CD4-positive, alpha-beta T cell (primary cell): ENCODE measurements around the gene PADI1. TPM values are rescaled to one million over a fixed set of nuclear protein-coding genes. Genes with fewer than 3 reads are reported as not detected.

Source experiments
- ATAC-seq: fragments of 200-7000 bp; cut with Tn5 transposase; one replicate; pipeline ENCODE4 v1.10.0; 2022; ENCODE audit warnings: mild to moderate bottlenecking; ENCODE audit not compliant: poor library complexity
- CTCF ChIA-PET: fragments of 350-600 bp; sonication (Branson Sonifier 250); formaldehyde crosslinking; loops from one replicate; lab custom pipeline; 2021; ENCODE audit warnings: antibody characterized with exemption, inconsistent platforms; lab: Charles Lee
- POLR2A ChIA-PET: fragments of 350-600 bp; sonication (Branson Sonifier 250); formaldehyde crosslinking; loops from one replicate; lab custom pipeline; 2021; ENCODE audit warnings: antibody characterized with exemption, inconsistent platforms; lab: Charles Lee
- DNase-seq, 14 experiments: peaks; one replicate each; pipeline ENCODE4 v3.0.0-alpha.2; 2013 to 2020; ENCODE audit warnings: mixed read lengths in 2 of 14
- H3K27ac ChIP-seq, 2 donors: one replicate each; pipeline versions ENCODE4 v1.5.1 to v1.7.0; 2013; ENCODE audit warnings: low read length in 2 of 2, low read depth in 1 of 2, mild to moderate bottlenecking in 1 of 2
- H3K27me3 ChIP-seq, 2 experiments: 1 replicate in 1 of 2; 2 replicates in 1 of 2; pipeline versions ENCODE4 v1.6.1 to v1.7.0; 2013; ENCODE audit warnings: low read length in 2 of 2, control low read depth in 1 of 2, mild to moderate bottlenecking in 1 of 2, moderate library complexity in 1 of 2; ENCODE audit not compliant: insufficient read depth in 2 of 2, control insufficient read depth in 1 of 2
- H3K36me3 ChIP-seq: one replicate; pipeline ENCODE4 v1.6.1; 2013; ENCODE audit warnings: low read length, control low read depth; ENCODE audit not compliant: insufficient read depth
- H3K4me1 ChIP-seq: one replicate; pipeline ENCODE4 v1.6.1; 2013; ENCODE audit warnings: low read length, control low read depth; ENCODE audit not compliant: insufficient read depth
- H3K4me3 ChIP-seq: one replicate; pipeline ENCODE4 v1.5.1; 2013; ENCODE audit warnings: mild to moderate bottlenecking, low read length, moderate library complexity
- H3K9me3 ChIP-seq, 2 experiments: 1 replicate in 1 of 2; 2 replicates in 1 of 2; pipeline versions ENCODE4 v1.6.1 to v1.7.0; 2013; ENCODE audit warnings: low read length in 2 of 2, mild to moderate bottlenecking in 2 of 2, control low read depth in 1 of 2, moderate library complexity in 1 of 2; ENCODE audit not compliant: control insufficient read depth in 1 of 2, insufficient read depth in 1 of 2
- H3K27ac Mint-ChIP-seq: one replicate; pipeline ENCODE4 v1.8.0; 2020; ENCODE audit warnings: mixed read lengths
- H3K27me3 Mint-ChIP-seq: one replicate; pipeline ENCODE4 v1.8.0; 2021; ENCODE audit warnings: mixed read lengths
- H3K36me3 Mint-ChIP-seq: one replicate; pipeline ENCODE4 v1.8.0; 2021; ENCODE audit warnings: low read depth, mixed read lengths
- H3K4me1 Mint-ChIP-seq: one replicate; pipeline ENCODE4 v1.8.0; 2021; ENCODE audit warnings: low read depth, mixed read lengths
- H3K4me3 Mint-ChIP-seq: one replicate; pipeline ENCODE4 v1.8.0; 2020; ENCODE audit warnings: mild to moderate bottlenecking, mixed read lengths
- H3K9me3 Mint-ChIP-seq: one replicate; pipeline ENCODE4 v1.8.0; 2020; ENCODE audit warnings: mixed read lengths
- intact Hi-C, 2 experiments: fragments of 100-400 bp; cut with DNase I in 1 of 2; cut with micrococcal nuclease in 1 of 2; formaldehyde crosslinking; loops; one replicate each; pipeline versions ENCODE4 v1.15.1 to v1.9.0; 2023 to 2025; cut with DNase I, micrococcal nuclease
- total RNA-seq, 174 experiments: library from RNA in 2 of 174; stranded (reverse) in 2 of 174; gene quantifications; one replicate each; pipeline ENCODE4 v1.2.3 and lab custom pipeline; 2021 to 2026
- TF ChIP-seq, protein P1 (sequence below): fragments of 200-600 bp; IDR thresholded peaks from one replicate; pipeline ENCODE4 v1.8.0; 2022; ENCODE audit warnings: antibody characterized with exemption, mild to moderate bottlenecking

PADI1 gene
- total RNA-seq, 2 experiments from 2014 or later = not detected

DNA sequence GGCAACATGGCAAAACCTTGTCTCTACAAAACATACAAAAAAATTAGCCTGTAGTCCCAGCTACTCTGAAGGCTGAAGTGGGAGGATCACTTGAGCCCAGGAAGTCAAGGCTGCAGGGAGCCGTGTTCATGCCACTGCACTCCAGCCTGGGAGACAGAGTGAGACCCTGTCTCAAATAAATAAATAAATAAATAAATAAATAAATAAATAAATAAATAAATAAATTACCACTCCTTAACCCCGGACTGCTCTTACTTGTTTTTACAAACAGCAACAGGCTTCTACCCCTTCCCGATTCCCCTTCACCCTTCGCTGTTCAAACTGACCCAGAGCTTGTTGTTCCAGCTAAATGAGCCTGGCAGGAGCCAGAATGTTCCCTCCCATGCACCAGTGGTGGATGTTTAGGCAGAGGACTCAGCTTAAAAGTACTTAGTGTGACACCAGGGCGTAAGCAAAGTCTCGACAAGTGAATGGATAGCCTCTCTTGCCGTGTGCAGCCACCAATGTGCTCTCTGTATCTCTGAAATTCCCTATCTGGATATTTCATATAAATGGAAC lies 22.5 kb downstream of the PADI1 start:
- H3K4me1 Mint-ChIP-seq = no peaks in the 10 kb centered on the region
- H3K36me3 Mint-ChIP-seq = no peaks in the 10 kb centered on the region
- no peaks in the 10 kb centered on the region for H3K9me3 Mint-ChIP-seq
- H3K27me3 Mint-ChIP-seq = no peaks in the 10 kb centered on the region
- no peak overlapping the region for H3K27ac Mint-ChIP-seq
- Histone ChIP-seq H3K27me3 (peaks cover 0 to 2% of the 10 kb centered on the region in 2 experiments), H3K9me3 (no peaks in the 10 kb centered on the region), H3K4me3 (no peak overlapping the region), H3K4me1 (no peaks in the 10 kb centered on the region), H3K27ac (no peak overlapping the region), H3K36me3 (no peaks in the 10 kb centered on the region)
- TF ChIP-seq, protein P1, sequence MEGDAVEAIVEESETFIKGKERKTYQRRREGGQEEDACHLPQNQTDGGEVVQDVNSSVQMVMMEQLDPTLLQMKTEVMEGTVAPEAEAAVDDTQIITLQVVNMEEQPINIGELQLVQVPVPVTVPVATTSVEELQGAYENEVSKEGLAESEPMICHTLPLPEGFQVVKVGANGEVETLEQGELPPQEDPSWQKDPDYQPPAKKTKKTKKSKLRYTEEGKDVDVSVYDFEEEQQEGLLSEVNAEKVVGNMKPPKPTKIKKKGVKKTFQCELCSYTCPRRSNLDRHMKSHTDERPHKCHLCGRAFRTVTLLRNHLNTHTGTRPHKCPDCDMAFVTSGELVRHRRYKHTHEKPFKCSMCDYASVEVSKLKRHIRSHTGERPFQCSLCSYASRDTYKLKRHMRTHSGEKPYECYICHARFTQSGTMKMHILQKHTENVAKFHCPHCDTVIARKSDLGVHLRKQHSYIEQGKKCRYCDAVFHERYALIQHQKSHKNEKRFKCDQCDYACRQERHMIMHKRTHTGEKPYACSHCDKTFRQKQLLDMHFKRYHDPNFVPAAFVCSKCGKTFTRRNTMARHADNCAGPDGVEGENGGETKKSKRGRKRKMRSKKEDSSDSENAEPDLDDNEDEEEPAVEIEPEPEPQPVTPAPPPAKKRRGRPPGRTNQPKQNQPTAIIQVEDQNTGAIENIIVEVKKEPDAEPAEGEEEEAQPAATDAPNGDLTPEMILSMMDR = no peak
- intact Hi-C loops = no loop called here
- ChIA-PET POLR2A (no interaction called here), CTCF (no interaction called here)
- DNase-seq (no peak), ATAC-seq (no peak)
- H3K4me3 Mint-ChIP-seq = no peak overlapping the region

GRCh38 chr1:17228619-17229018 lies 23.7 kb downstream of the PADI1 start:
- intact Hi-C loops = no loop called here
- H3K4me1 ChIP-seq = no peaks in the 10 kb centered on the region
- no peaks in the 10 kb centered on the region for H3K36me3 ChIP-seq
- no peaks in the 10 kb centered on the region for H3K27me3 Mint-ChIP-seq
- H3K4me3 Mint-ChIP-seq = no peak overlapping the region
- H3K9me3 ChIP-seq = no peaks in the 10 kb centered on the region
- ChIA-PET CTCF (no interaction called here), POLR2A (no interaction called here)
- TF ChIP-seq, protein P1 = no peak
- H3K27me3 ChIP-seq = peaks cover 0 to 2% of the 10 kb centered on the region in 2 experiments
- H3K27ac Mint-ChIP-seq = no peak overlapping the region
- H3K27ac ChIP-seq = no peak overlapping the region
- no peaks in the 10 kb centered on the region for H3K4me1 Mint-ChIP-seq
- no peak for ATAC-seq
- no peaks in the 10 kb centered on the region for H3K9me3 Mint-ChIP-seq
- H3K4me3 ChIP-seq = no peak overlapping the region
- no peak for DNase-seq
- no peaks in the 10 kb centered on the region for H3K36me3 Mint-ChIP-seq

- Mint-ChIP-seq H3K4me1 (no peaks in the 10 kb centered on the region), H3K27ac (no peak overlapping the region), H3K36me3 (no peaks in the 10 kb centered on the region), H3K4me3 (no peak overlapping the region), H3K27me3 (no peaks in the 10 kb centered on the region), H3K9me3 (no peaks in the 10 kb centered on the region)
- Histone ChIP-seq H3K4me3 (no peak overlapping the region), H3K27ac (no peak overlapping the region), H3K36me3 (no peaks in the 10 kb centered on the region), H3K9me3 (no peaks in the 10 kb centered on the region), H3K4me1 (no peaks in the 10 kb centered on the region), H3K27me3 (peaks cover 0 to under 1% of the 10 kb centered on the region in 2 experiments)
- intact Hi-C loops = no loop called here
- ChIA-PET POLR2A (no interaction called here), CTCF (no interaction called here)
- TF ChIP-seq, protein P1 = no peak
- ATAC-seq (no peak), DNase-seq (no peak)
These were observed 24.5 kb downstream of the PADI1 start for GRCh38 chr1:17229379-17229778.
